Immature natural killer cell (primary cell): ENCODE measurements around the gene PRR20G. TPM values are rescaled to one million over a fixed set of nuclear protein-coding genes. Genes with fewer than 3 reads are reported as not detected.

Source experiments
- DNase-seq, 3 donors: peaks; one replicate each; pipeline ENCODE4 v3.0.0; 2022; ENCODE audit warnings: mixed read lengths in 1 of 3
- H3K27ac Mint-ChIP-seq, 6 donors: one replicate each; pipeline ENCODE4 v1.8.0; 2020; ENCODE audit warnings: mixed read lengths in 6 of 6, mild to moderate bottlenecking in 5 of 6, inconsistent platforms in 4 of 6, moderate library complexity in 3 of 6
- H3K27me3 Mint-ChIP-seq, 3 donors: one replicate each; pipeline ENCODE4 v1.8.0; 2020 to 2021; ENCODE audit warnings: low read depth in 3 of 3, mild to moderate bottlenecking in 3 of 3, mixed read lengths in 3 of 3, moderate library complexity in 3 of 3, inconsistent platforms in 1 of 3
- H3K36me3 Mint-ChIP-seq, 3 donors: one replicate each; pipeline ENCODE4 v1.8.0; 2020; ENCODE audit warnings: mixed read lengths in 3 of 3, inconsistent platforms in 2 of 3, mild to moderate bottlenecking in 2 of 3
- H3K4me1 Mint-ChIP-seq, 2 donors: one replicate each; pipeline ENCODE4 v1.8.0; 2020; ENCODE audit warnings: inconsistent platforms in 2 of 2, mild to moderate bottlenecking in 2 of 2, mixed read lengths in 2 of 2, moderate library complexity in 1 of 2
- H3K4me3 Mint-ChIP-seq, 5 donors: one replicate each; pipeline ENCODE4 v1.8.0; 2020; ENCODE audit warnings: mild to moderate bottlenecking in 5 of 5, mixed read lengths in 5 of 5, inconsistent platforms in 3 of 5, moderate library complexity in 3 of 5
- H3K9me3 Mint-ChIP-seq, 6 donors: one replicate each; pipeline ENCODE4 v1.8.0; 2020; ENCODE audit warnings: mild to moderate bottlenecking in 6 of 6, mixed read lengths in 6 of 6, inconsistent platforms in 4 of 6, moderate library complexity in 3 of 6
- polyA plus RNA-seq, 3 donors: library from polyadenylated mRNA; unstranded; fragments of 300-500 nt; fragmentation: Illumina TruSeq; gene quantifications; one replicate each; pipeline ENCODE4 v1.2.3, GENCODE V29; 2021

The PRR20G gene
- polyA plus RNA-seq, result not detected

GRCh38 chr3:127287840-127288239 lies at the start of gene PRR20G:
PRR20G (minus strand) TSS chr3:127288046; CDS start chr3:127287365, 681 bp downstream.
- H3K27me3 Mint-ChIP-seq, result peaks cover 4 to 7% (median 6%) of the 10 kb centered on the region in 3 donors
- H3K4me3 Mint-ChIP-seq, result no peak within 1 kb of the TSS
- no peak for DNase-seq
- no peaks in the 10 kb centered on the region for H3K4me1 Mint-ChIP-seq
- peaks cover 0 to 2% (median 0%) of the 10 kb centered on the region in 6 donors for H3K9me3 Mint-ChIP-seq
- H3K36me3 Mint-ChIP-seq, result peaks cover 0 to 3% (median 0%) of the 10 kb centered on the region in 3 donors
- H3K27ac Mint-ChIP-seq, result no peak within 1 kb of the TSS

GRCh38 chr3:127337001-127337400 lies 49.2 kb upstream of the PRR20G start:
- Mint-ChIP-seq H3K4me3 (no peak overlapping the region), H3K27ac (no peak overlapping the region), H3K36me3 (no peaks in the 10 kb centered on the region), H3K27me3 (peaks cover 7 to 13% (median 12%) of the 10 kb centered on the region in 3 donors), H3K4me1 (no peaks in the 10 kb centered on the region), H3K9me3 (peaks cover 0 to 22% (median 5%) of the 10 kb centered on the region in 6 donors)
- no peak for DNase-seq

GRCh38 chr3:127336101-127336500 lies 48.3 kb upstream of the PRR20G start:
- Mint-ChIP-seq H3K4me3 (no peak overlapping the region), H3K36me3 (no peaks in the 10 kb centered on the region), H3K4me1 (no peaks in the 10 kb centered on the region), H3K27me3 (peaks cover 7 to 15% (median 12%) of the 10 kb centered on the region in 3 donors), H3K9me3 (peaks cover 0 to 28% (median 6%) of the 10 kb centered on the region in 6 donors), H3K27ac (no peak overlapping the region)
- DNase-seq, result no peak

- Mint-ChIP-seq H3K27me3 (peaks cover 2 to 10% (median 7%) of the 10 kb centered on the region in 3 donors), H3K4me3 (no peak overlapping the region), H3K9me3 (peaks cover 5 to 40% (median 15%) of the 10 kb centered on the region in 6 donors), H3K36me3 (no peaks in the 10 kb centered on the region), H3K27ac (no peak overlapping the region), H3K4me1 (no peaks in the 10 kb centered on the region)
- DNase-seq, result no peak
Measured at GRCh38 chr3:127330385-127330784, 42.5 kb upstream of the PRR20G start.

- Mint-ChIP-seq H3K27me3 (peaks cover 2 to 10% (median 7%) of the 10 kb centered on the region in 3 donors), H3K4me3 (no peak overlapping the region), H3K27ac (no peak overlapping the region), H3K36me3 (no peaks in the 10 kb centered on the region), H3K4me1 (no peaks in the 10 kb centered on the region), H3K9me3 (peaks cover 5 to 40% (median 15%) of the 10 kb centered on the region in 6 donors)
- DNase-seq, result no peak
Measured at GRCh38 chr3:127329631-127330285, 41.9 kb upstream of the PRR20G start.

GRCh38 chr3:127328421-127328820 lies 40.6 kb upstream of the PRR20G start:
- Mint-ChIP-seq H3K4me3 (no peak overlapping the region), H3K4me1 (no peaks in the 10 kb centered on the region), H3K27me3 (peaks cover 2 to 12% (median 10%) of the 10 kb centered on the region in 3 donors), H3K36me3 (no peaks in the 10 kb centered on the region), H3K9me3 (peaks cover 5 to 40% (median 14%) of the 10 kb centered on the region in 6 donors), H3K27ac (no peak overlapping the region)
- DNase-seq, result no peak

- Mint-ChIP-seq H3K27me3 (peaks cover 0 to 10% (median 8%) of the 10 kb centered on the region in 3 donors), H3K4me1 (no peaks in the 10 kb centered on the region), H3K36me3 (no peaks in the 10 kb centered on the region), H3K9me3 (peaks cover 3 to 24% (median 12%) of the 10 kb centered on the region in 6 donors), H3K4me3 (no peak overlapping the region), H3K27ac (no peak overlapping the region)
- DNase-seq, result no peak
Measured at GRCh38 chr3:127326341-127326740, 38.5 kb upstream of the PRR20G start.

GRCh38 chr3:127325629-127325961 lies 37.7 kb upstream of the PRR20G start:
- Mint-ChIP-seq H3K9me3 (peaks cover 4 to 19% (median 10%) of the 10 kb centered on the region in 6 donors), H3K4me1 (no peaks in the 10 kb centered on the region), H3K36me3 (no peaks in the 10 kb centered on the region), H3K27me3 (peaks cover 0 to 8% (median 8%) of the 10 kb centered on the region in 3 donors), H3K4me3 (no peak overlapping the region), H3K27ac (no peak overlapping the region)
- no peak for DNase-seq

- DNase-seq, result no peak
- Mint-ChIP-seq H3K36me3 (no peaks in the 10 kb centered on the region), H3K9me3 (peaks cover under 1 to 14% (median 5%) of the 10 kb centered on the region in 6 donors), H3K27ac (no peak overlapping the region), H3K4me1 (no peaks in the 10 kb centered on the region), H3K27me3 (peaks cover 0 to 8% (median 6%) of the 10 kb centered on the region in 3 donors), H3K4me3 (no peak overlapping the region)
Measured at GRCh38 chr3:127324913-127325628, 37.2 kb upstream of the PRR20G start.

- Mint-ChIP-seq H3K27me3 (peaks cover 0 to 7% (median 4%) of the 10 kb centered on the region in 3 donors), H3K27ac (no peak overlapping the region), H3K36me3 (no peaks in the 10 kb centered on the region), H3K9me3 (peaks cover 0 to 5% (median under 1%) of the 10 kb centered on the region in 6 donors), H3K4me1 (no peaks in the 10 kb centered on the region), H3K4me3 (no peak overlapping the region)
- no peak for DNase-seq
Measured at GRCh38 chr3:127324076-127324475, 36.2 kb upstream of the PRR20G start.

- no peaks in the 10 kb centered on the region for H3K4me1 Mint-ChIP-seq
- H3K4me3 Mint-ChIP-seq, result no peak overlapping the region
- no peaks in the 10 kb centered on the region for H3K36me3 Mint-ChIP-seq
- peaks cover 0 to 5% (median under 1%) of the 10 kb centered on the region in 6 donors for H3K9me3 Mint-ChIP-seq
- DNase-seq, result no peak
- peaks cover 0 to 7% (median 4%) of the 10 kb centered on the region in 3 donors for H3K27me3 Mint-ChIP-seq
- no peak overlapping the region for H3K27ac Mint-ChIP-seq
Measured at GRCh38 chr3:127323581-127323980, 35.7 kb upstream of the PRR20G start.

GRCh38 chr3:127321371-127321770 lies 33.5 kb upstream of the PRR20G start:
- no peak overlapping the region for H3K4me3 Mint-ChIP-seq
- H3K27me3 Mint-ChIP-seq, result peaks cover 0 to 8% (median 4%) of the 10 kb centered on the region in 3 donors
- no peaks in the 10 kb centered on the region for H3K4me1 Mint-ChIP-seq
- no peak overlapping the region for H3K27ac Mint-ChIP-seq
- DNase-seq, result no peak
- H3K9me3 Mint-ChIP-seq, result peaks cover 0 to 2% (median 0%) of the 10 kb centered on the region in 6 donors
- no peaks in the 10 kb centered on the region for H3K36me3 Mint-ChIP-seq

GRCh38 chr3:127320529-127321121 lies 32.8 kb upstream of the PRR20G start:
- Mint-ChIP-seq H3K4me1 (no peaks in the 10 kb centered on the region), H3K36me3 (no peaks in the 10 kb centered on the region), H3K27me3 (peaks cover 0 to 6% (median 4%) of the 10 kb centered on the region in 3 donors), H3K4me3 (no peak overlapping the region), H3K27ac (no peak overlapping the region), H3K9me3 (peaks cover 0 to 3% (median 0%) of the 10 kb centered on the region in 6 donors)
- no peak for DNase-seq

GRCh38 chr3:127316685-127317084 lies 28.8 kb upstream of the PRR20G start:
- H3K27ac Mint-ChIP-seq, result no peak overlapping the region

More at GRCh38 chr3:127316685-127317084, 28.8 kb upstream of the PRR20G start:
- peaks cover 0 to 5% (median 0%) of the 10 kb centered on the region in 6 donors for H3K9me3 Mint-ChIP-seq
- H3K36me3 Mint-ChIP-seq, result no peaks in the 10 kb centered on the region
- DNase-seq, result no peak
- peaks cover 2 to 11% (median 6%) of the 10 kb centered on the region in 3 donors for H3K27me3 Mint-ChIP-seq
- H3K4me3 Mint-ChIP-seq, result no peak overlapping the region
- H3K4me1 Mint-ChIP-seq, result no peaks in the 10 kb centered on the region
